Common myeloid progenitor, CD34-positive (primary cell): ENCODE measurements around the gene METTL13.

Experiments used
- CTCF ChIA-PET: fragments of 350-600 bp; sonication (Branson Sonifier 250); formaldehyde crosslinking; loops from one replicate; lab custom pipeline; 2021; ENCODE audit warnings: antibody characterized with exemption; lab: Charles Lee
- POLR2A ChIA-PET: fragments of 350-600 bp; sonication (Branson Sonifier 250); formaldehyde crosslinking; loops from one replicate; lab custom pipeline; 2021; ENCODE audit warnings: antibody characterized with exemption; lab: Charles Lee
- DNase-seq, 3 donors: peaks; one replicate each; pipeline versions ENCODE4 v3.0.0 to v3.0.0-alpha.2; 2013
- H3K27ac ChIP-seq, 2 experiments: 1 replicate in 1 of 2; 2 replicates in 1 of 2; pipeline ENCODE4 v1.7.0; 2013; ENCODE audit warnings: inconsistent platforms in 2 of 2, low read length in 2 of 2, mild to moderate bottlenecking in 2 of 2, low read depth in 1 of 2, moderate library complexity in 1 of 2; ENCODE audit not compliant: severe bottlenecking in 2 of 2, insufficient read depth in 1 of 2, poor library complexity in 1 of 2
- H3K27me3 ChIP-seq, 5 experiments: replicated peaks in 2 of 5; 1 replicate in 3 of 5; 2 replicates in 2 of 5; pipeline versions ENCODE4 v1.6.1 to v1.7.0; 2013; ENCODE audit warnings: low read length in 4 of 5, mild to moderate bottlenecking in 2 of 5, moderate library complexity in 2 of 5, inconsistent platforms in 1 of 5; ENCODE audit not compliant: insufficient read depth in 5 of 5, control insufficient read depth in 4 of 5
- H3K36me3 ChIP-seq, 4 experiments: 1 replicate in 2 of 4; 2 replicates in 2 of 4; pipeline versions ENCODE4 v1.6.1 to v1.7.0; 2013; ENCODE audit warnings: low read length in 3 of 4, control low read depth in 1 of 4, mild to moderate bottlenecking in 1 of 4; ENCODE audit not compliant: control insufficient read depth in 4 of 4, insufficient read depth in 4 of 4
- H3K4me1 ChIP-seq, 4 experiments: 1 replicate in 3 of 4; 2 replicates in 1 of 4; pipeline versions ENCODE4 v1.6.1 to v1.7.1; 2013; ENCODE audit warnings: low read length in 3 of 4, mild to moderate bottlenecking in 3 of 4, control low read depth in 1 of 4, inconsistent platforms in 1 of 4, moderate library complexity in 1 of 4; ENCODE audit not compliant: control insufficient read depth in 4 of 4, insufficient read depth in 4 of 4; ENCODE audit errors: control extremely low read depth in 1 of 4
- H3K4me3 ChIP-seq, 7 experiments: 1 replicate in 4 of 7; 2 replicates in 3 of 7; pipeline versions ENCODE4 v1.5.1 to v1.7.0; 2013; ENCODE audit warnings: mild to moderate bottlenecking in 7 of 7, low read length in 6 of 7, moderate library complexity in 6 of 7, inconsistent platforms in 2 of 7, low read depth in 2 of 7, control low read depth in 1 of 7; ENCODE audit not compliant: insufficient read depth in 4 of 7, control insufficient read depth in 1 of 7; ENCODE audit errors: extremely low read depth in 1 of 7
- H3K9me3 ChIP-seq, 5 experiments: 1 replicate in 4 of 5; 2 replicates in 1 of 5; pipeline versions ENCODE4 v1.6.1 to v1.7.1; 2013; ENCODE audit warnings: low read length in 4 of 5, mild to moderate bottlenecking in 2 of 5, inconsistent platforms in 1 of 5, low read depth in 1 of 5, moderate library complexity in 1 of 5; ENCODE audit not compliant: control insufficient read depth in 4 of 5, insufficient read depth in 2 of 5; ENCODE audit errors: control extremely low read depth in 1 of 5
- WGBS: methylation state at CpG from one replicate; pipeline ENCODE4 v1.1.5; 2013; ENCODE audit not compliant: insufficient coverage; 5-methylcytosine and 5-hydroxymethylcytosine counted together

The METTL13 gene

GRCh38 chr1:171811672-171812071 lies 30.2 kb downstream of the METTL13 start:
- no peaks in the 10 kb centered on the region for H3K36me3 ChIP-seq
- no peak for DNase-seq
- H3K4me3 ChIP-seq: no peak overlapping the region
- no peaks in the 10 kb centered on the region for H3K27me3 ChIP-seq
- no peaks in the 10 kb centered on the region for H3K9me3 ChIP-seq
- CTCF ChIA-PET: interaction anchor here (0.9 to 23.5 kb wide), 4 partner anchors 9 to 170 kb away, joined by 4 to 568 read pairs (median 4); no protein-coding TSS in a partner anchor
- H3K27ac ChIP-seq: no peak overlapping the region
- peaks cover 0 to 14% (median 7%) of the 10 kb centered on the region in 4 experiments for H3K4me1 ChIP-seq
- POLR2A ChIA-PET: no interaction called here

- DNase-seq: peak in 1 of 3 donors; percentile 14
Observed at GRCh38 chr1:171814692-171815091, 33.2 kb downstream of the METTL13 start.

GRCh38 chr1:171816300-171816901 lies 34.9 kb downstream of the METTL13 start:
- CTCF ChIA-PET: interaction anchor here (2.9 kb wide), 1 partner anchor 13 kb away, joined by 13 read pairs; no protein-coding TSS in a partner anchor
- Histone ChIP-seq H3K27me3 (no peaks in the 10 kb centered on the region), H3K27ac (no peak overlapping the region), H3K36me3 (no peaks in the 10 kb centered on the region), H3K9me3 (no peaks in the 10 kb centered on the region), H3K4me3 (no peak overlapping the region), H3K4me1 (peaks cover 0 to 6% (median 2%) of the 10 kb centered on the region in 4 experiments)
- WGBS: 100% methylated on average over 1 of the region's 3 CpGs
- no peak for DNase-seq
- POLR2A ChIA-PET: interaction anchor here (1.2 kb wide), 1 partner anchor 162 kb away, joined by 3 read pairs; no protein-coding TSS in a partner anchor

More at GRCh38 chr1:171814692-171815091, 33.2 kb downstream of the METTL13 start:
- Histone ChIP-seq H3K4me3 (no peak overlapping the region), H3K36me3 (no peaks in the 10 kb centered on the region), H3K4me1 (peaks cover 0 to 6% (median 2%) of the 10 kb centered on the region in 4 experiments), H3K27ac (no peak overlapping the region), H3K27me3 (no peaks in the 10 kb centered on the region), H3K9me3 (no peaks in the 10 kb centered on the region)
- WGBS: 8% methylated on average over 2 of the region's 2 CpGs
- POLR2A ChIA-PET: no interaction called here
- CTCF ChIA-PET: interaction anchor here (1.1 to 1.2 kb wide), 2 partner anchors 9 to 170 kb away, joined by 3 read pairs; no protein-coding TSS in a partner anchor

- ChIA-PET CTCF (interaction anchor here (1.1 to 2.9 kb wide), 6 partner anchors 15 to 169 kb away, joined by 3 to 13 read pairs (median 4); no protein-coding TSS in a partner anchor), POLR2A (interaction anchor here (0.5 kb wide), 1 partner anchor 101 kb away, joined by 3 read pairs; no protein-coding TSS in a partner anchor)
- WGBS: 40% methylated on average over 2 of the region's 3 CpGs
- H3K27me3 ChIP-seq: no peaks in the 10 kb centered on the region
- no peak overlapping the region for H3K4me3 ChIP-seq
- no peaks in the 10 kb centered on the region for H3K36me3 ChIP-seq
- DNase-seq: peak in 2 of 3 donors; percentile 53 to 60
- peaks cover 0 to 6% (median 2%) of the 10 kb centered on the region in 4 experiments for H3K4me1 ChIP-seq
- no peaks in the 10 kb centered on the region for H3K9me3 ChIP-seq
- no peak overlapping the region for H3K27ac ChIP-seq
Observed at GRCh38 chr1:171817511-171818265, 36.2 kb downstream of the METTL13 start.

- Histone ChIP-seq H3K27ac (no peak overlapping the region), H3K27me3 (no peaks in the 10 kb centered on the region), H3K36me3 (no peaks in the 10 kb centered on the region), H3K4me1 (no peaks in the 10 kb centered on the region), H3K4me3 (no peak overlapping the region), H3K9me3 (no peaks in the 10 kb centered on the region)
- ChIA-PET POLR2A (interaction anchor here (1.1 kb wide), 1 partner anchor 15 kb away, joined by 3 read pairs; no protein-coding TSS in a partner anchor), CTCF (interaction anchor here (1.1 kb wide), 1 partner anchor 19 kb away, joined by 4 read pairs; no protein-coding TSS in a partner anchor)
- no peak for DNase-seq
- WGBS: no CpG with 5 or more reads among the region's 2 CpGs
Observed at GRCh38 chr1:171819946-171820345, 38.5 kb downstream of the METTL13 start.

- POLR2A ChIA-PET: no interaction called here
- Histone ChIP-seq H3K36me3 (peaks cover 0 to 2% (median 0%) of the 10 kb centered on the region in 4 experiments), H3K27ac (no peak overlapping the region), H3K9me3 (peaks cover 0 to 21% (median 8%) of the 10 kb centered on the region in 5 experiments), H3K4me3 (no peak overlapping the region), H3K4me1 (no peaks in the 10 kb centered on the region), H3K27me3 (no peaks in the 10 kb centered on the region)
- CTCF ChIA-PET: no interaction called here
- no peak for DNase-seq
- WGBS: no CpG with 5 or more reads among the region's 1 CpG
Observed at GRCh38 chr1:171826973-171827372, 45.5 kb downstream of the METTL13 start.
